Endodermal cell (in vitro differentiated cells): ENCODE measurements around the gene DENND6B. TPM values are rescaled to one million over a fixed set of nuclear protein-coding genes. Genes with fewer than 3 reads are reported as not detected.

Experiments
- DNase-seq: peaks from one replicate; pipeline ENCODE4 v3.0.0-alpha.2; 2017
- H3K27ac ChIP-seq: 2 replicates; pipeline ENCODE4 v1.5.1; 2013; ENCODE audit warnings: mild to moderate bottlenecking, low read depth, low read length, moderate library complexity
- H3K27me3 ChIP-seq: 2 replicates; pipeline ENCODE4 v1.6.1; 2013; ENCODE audit warnings: mild to moderate bottlenecking, low read length, moderate library complexity; ENCODE audit not compliant: insufficient read depth, control insufficient read depth, poor library complexity, severe bottlenecking
- H3K36me3 ChIP-seq: 2 replicates; pipeline ENCODE4 v1.7.0; 2013; ENCODE audit warnings: mild to moderate bottlenecking, low read length, moderate library complexity; ENCODE audit not compliant: control insufficient read depth, insufficient read depth
- H3K4me1 ChIP-seq: one replicate; pipeline ENCODE4 v1.7.0; 2013; ENCODE audit warnings: low read length; ENCODE audit not compliant: control insufficient read depth, insufficient read depth
- H3K4me3 ChIP-seq: 2 replicates; pipeline ENCODE4 v1.5.1; 2013; ENCODE audit warnings: mild to moderate bottlenecking, low read length, moderate library complexity
- H3K9ac ChIP-seq: 2 replicates; pipeline ENCODE4 v1.6.1; 2013; ENCODE audit warnings: mild to moderate bottlenecking, low read length, moderate library complexity; ENCODE audit not compliant: poor library complexity, severe bottlenecking; ENCODE audit errors: extremely low read depth
- H3K9me3 ChIP-seq: 2 replicates; pipeline ENCODE4 v1.6.1; 2013; ENCODE audit warnings: mild to moderate bottlenecking, low read length, moderate library complexity; ENCODE audit not compliant: control insufficient read depth
- H3K27ac Mint-ChIP-seq: 2 replicates; pipeline ENCODE4 v1.8.0; 2020; ENCODE audit warnings: mixed read lengths
- H3K27me3 Mint-ChIP-seq: 2 replicates; pipeline ENCODE4 v1.8.0; 2021; ENCODE audit warnings: mild to moderate bottlenecking, mixed read lengths; ENCODE audit not compliant: insufficient read depth
- H3K36me3 Mint-ChIP-seq: 2 replicates; pipeline ENCODE4 v1.8.0; 2020; ENCODE audit warnings: low read depth, mixed read lengths
- H3K4me1 Mint-ChIP-seq: 2 replicates; pipeline ENCODE4 v1.8.0; 2020; ENCODE audit warnings: mixed read lengths
- H3K4me3 Mint-ChIP-seq: 2 replicates; pipeline ENCODE4 v1.8.0; 2020; ENCODE audit warnings: mild to moderate bottlenecking, moderate library complexity, mixed read lengths
- H3K9me3 Mint-ChIP-seq: 2 replicates; pipeline ENCODE4 v1.8.0; 2020; ENCODE audit warnings: mild to moderate bottlenecking, mixed read lengths
- CTCF ChIP-seq: fragments of 200-600 bp; sonication (generic); conservative IDR thresholded peaks from 2 replicates; pipeline ENCODE4 v1.5.0; 2021; ENCODE audit warnings: antibody characterized with exemption, mild to moderate bottlenecking
- WGBS, 2 experiments: methylation state at CpG; one replicate each; pipeline versions ENCODE4 v1.1.5 to v1.1.7; 2013; ENCODE audit warnings: missing lambda C conversion rate in 2 of 2, mixed read lengths in 1 of 2; ENCODE audit not compliant: insufficient coverage in 1 of 2, insufficient read length in 1 of 2; 5-methylcytosine and 5-hydroxymethylcytosine counted together
- total RNA-seq, 2 donors: library from RNA; stranded (reverse); fragmentation: NEBNext Ultra II Directional in 1 of 2; extraction: Animal tissue kit (Norgen Biotek cat#: 25700) in 1 of 2; gene quantifications; 2 replicates in 1 of 2; 3 replicates in 1 of 2; pipeline ENCODE4 v1.2.1, GENCODE V29; 2021

The DENND6B gene
- total RNA-seq, 2 donors from 2014 or later = 8.3 to 14.2 TPM

DNA sequence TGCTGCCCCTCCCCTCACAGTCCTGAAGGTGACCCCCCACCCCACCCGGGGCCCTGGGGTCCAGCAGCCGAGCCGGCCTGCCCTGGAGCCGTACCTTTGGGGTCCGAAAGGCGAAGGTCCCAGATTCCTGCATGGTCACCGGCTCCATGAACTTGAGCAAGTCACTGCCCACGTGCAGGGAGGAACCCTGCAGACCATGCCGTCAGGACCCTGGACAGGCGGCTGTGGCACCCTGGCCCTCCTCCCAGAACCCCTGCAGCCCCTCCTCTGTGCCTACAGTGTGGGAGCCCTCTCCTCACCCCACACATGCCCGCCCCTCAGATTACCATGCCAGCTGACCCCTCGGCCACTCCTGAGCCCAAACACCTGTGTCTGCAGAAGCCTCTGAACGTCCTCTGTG, 42.3 kb downstream of the DENND6B start:
- H3K36me3 Mint-ChIP-seq = peaks cover 32% of the 10 kb centered on the region
- no peaks in the 10 kb centered on the region for H3K27me3 ChIP-seq
- no peaks in the 10 kb centered on the region for H3K4me1 Mint-ChIP-seq
- DNase-seq = no peak
- H3K9me3 ChIP-seq = no peaks in the 10 kb centered on the region
- 87 to 94% methylated on average over 3 to 13 of the region's 13 CpGs for WGBS, 2 experiments
- H3K27ac ChIP-seq = no peak overlapping the region
- H3K27ac Mint-ChIP-seq = no peak overlapping the region
- no peaks in the 10 kb centered on the region for H3K4me1 ChIP-seq
- no peaks in the 10 kb centered on the region for H3K9me3 Mint-ChIP-seq
- no peak overlapping the region for H3K9ac ChIP-seq
- TF ChIP-seq CTCF = no peak
- no peaks in the 10 kb centered on the region for H3K27me3 Mint-ChIP-seq
- H3K4me3 ChIP-seq = no peak overlapping the region
- peaks cover 24% of the 10 kb centered on the region for H3K36me3 ChIP-seq
- no peak overlapping the region for H3K4me3 Mint-ChIP-seq

DNA sequence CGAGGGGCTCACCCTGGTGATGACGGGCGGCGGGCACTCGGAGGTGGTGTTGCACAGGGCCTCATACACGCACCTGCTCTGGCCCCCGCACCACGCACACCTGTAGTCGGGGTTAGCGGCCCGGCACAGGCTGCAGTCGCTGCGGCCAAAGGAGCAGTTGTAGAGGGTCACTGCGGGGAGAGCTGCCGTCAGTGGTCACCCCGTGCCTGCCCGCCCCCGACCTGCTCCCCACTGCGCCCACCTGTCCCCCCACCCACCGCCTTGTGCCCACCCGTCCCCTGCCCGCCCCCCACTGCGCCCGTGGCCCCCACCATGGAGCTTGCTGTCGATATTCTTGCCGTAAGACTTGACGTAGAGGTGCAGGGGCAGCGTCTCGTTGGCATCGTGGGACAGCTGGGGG, 43.0 kb downstream of the DENND6B start:
- 96 to 100% methylated on average over 20 to 29 of the region's 30 CpGs for WGBS, 2 experiments
- H3K36me3 ChIP-seq = peaks cover 18% of the 10 kb centered on the region
- TF ChIP-seq CTCF = no peak
- H3K27ac ChIP-seq = no peak overlapping the region
- no peaks in the 10 kb centered on the region for H3K9me3 ChIP-seq
- Mint-ChIP-seq H3K4me1 (no peaks in the 10 kb centered on the region), H3K27me3 (no peaks in the 10 kb centered on the region), H3K4me3 (no peak overlapping the region), H3K9me3 (no peaks in the 10 kb centered on the region), H3K27ac (no peak overlapping the region), H3K36me3 (peaks cover 30% of the 10 kb centered on the region)
- no peak overlapping the region for H3K4me3 ChIP-seq
- no peak for DNase-seq
- H3K4me1 ChIP-seq = no peaks in the 10 kb centered on the region
- no peak overlapping the region for H3K9ac ChIP-seq
- no peaks in the 10 kb centered on the region for H3K27me3 ChIP-seq

GRCh38 chr22:50282361-50283155, 44.3 kb downstream of the DENND6B start:
- Histone ChIP-seq H3K27me3 (no peaks in the 10 kb centered on the region), H3K36me3 (peaks cover 18% of the 10 kb centered on the region), H3K4me3 (no peak overlapping the region), H3K9me3 (no peaks in the 10 kb centered on the region), H3K4me1 (no peaks in the 10 kb centered on the region), H3K9ac (no peak overlapping the region), H3K27ac (no peak overlapping the region)
- TF ChIP-seq CTCF = no peak
- H3K27me3 Mint-ChIP-seq = no peaks in the 10 kb centered on the region
- no peak for DNase-seq
- H3K4me1 Mint-ChIP-seq = no peaks in the 10 kb centered on the region
- no peak overlapping the region for H3K27ac Mint-ChIP-seq
- 97% methylated on average over 24 to 45 of the region's 45 CpGs for WGBS, 2 experiments
- H3K36me3 Mint-ChIP-seq = peaks cover 33% of the 10 kb centered on the region
- H3K4me3 Mint-ChIP-seq = no peak overlapping the region
- no peaks in the 10 kb centered on the region for H3K9me3 Mint-ChIP-seq
